Stimulated activated CD8-positive, alpha-beta memory T cell treated with anti-CD3 and anti-CD28 coated beads, Interleukin-15, amount 100 ng/mL, for 1 hour (primary cell): ENCODE results near the gene SLC19A1.

ENCODE experiments used
- DNase-seq: peaks from one replicate; pipeline ENCODE4 v3.0.0-alpha.2; 2020; ENCODE audit warnings: low read depth

The SLC19A1 gene

DNA sequence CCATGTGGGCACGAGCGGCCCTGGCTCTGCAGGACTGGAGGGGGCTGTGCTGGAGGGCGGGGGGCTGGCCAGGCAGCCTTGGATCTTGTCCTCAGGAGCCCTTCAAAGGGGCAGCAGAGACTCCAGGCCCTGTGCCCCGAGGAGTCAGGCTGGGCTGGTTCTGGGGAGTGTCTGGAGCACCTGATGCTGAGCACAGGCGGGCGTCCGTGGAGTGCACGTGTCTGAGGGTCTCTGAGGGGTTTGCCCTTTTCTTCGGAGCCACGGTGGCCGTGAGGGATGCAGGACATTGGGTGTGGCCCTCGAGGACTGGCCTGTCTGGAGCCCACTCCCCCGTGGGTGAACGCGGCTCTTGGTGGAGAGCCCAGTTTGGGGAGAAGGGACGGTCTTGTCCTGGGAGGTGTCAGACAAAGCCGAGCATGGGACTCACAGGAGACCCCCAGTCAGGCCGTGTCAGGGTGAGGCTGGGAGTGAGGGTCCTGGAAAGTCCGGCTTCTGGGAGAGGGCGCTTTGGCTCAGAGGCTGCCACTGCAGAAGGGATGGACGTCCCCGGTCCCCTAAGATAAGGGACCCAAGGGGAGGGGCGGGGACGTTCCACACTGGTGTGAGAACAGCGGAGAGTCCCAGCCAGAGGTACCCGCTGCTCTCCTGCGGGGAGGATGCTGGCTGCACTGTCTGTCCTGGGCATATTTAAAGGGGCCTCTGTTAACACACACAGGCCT lies 76.5 kb downstream of the SLC19A1 start:
- no peak for DNase-seq

DNA sequence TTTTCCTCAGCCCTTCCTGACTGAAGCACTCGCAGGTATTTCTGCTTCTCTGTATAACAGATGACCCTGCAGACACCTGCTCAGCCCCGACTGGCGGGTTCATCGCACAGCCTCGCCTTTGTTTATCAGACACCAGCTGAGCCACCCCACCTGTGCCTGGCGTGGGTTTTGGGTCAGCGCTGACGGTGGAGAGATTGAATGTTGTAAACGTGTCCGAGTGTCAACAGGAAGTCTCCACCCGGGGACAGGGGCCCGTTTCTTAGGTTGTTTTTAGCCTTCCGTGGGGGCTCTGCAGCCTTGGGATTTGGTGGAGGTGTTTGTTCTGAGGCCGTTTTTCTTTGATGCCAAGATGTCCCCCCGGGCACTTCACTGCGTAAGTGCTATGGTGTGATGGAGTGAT lies 77.1 kb downstream of the SLC19A1 start:
- DNase-seq = no peak

DNA sequence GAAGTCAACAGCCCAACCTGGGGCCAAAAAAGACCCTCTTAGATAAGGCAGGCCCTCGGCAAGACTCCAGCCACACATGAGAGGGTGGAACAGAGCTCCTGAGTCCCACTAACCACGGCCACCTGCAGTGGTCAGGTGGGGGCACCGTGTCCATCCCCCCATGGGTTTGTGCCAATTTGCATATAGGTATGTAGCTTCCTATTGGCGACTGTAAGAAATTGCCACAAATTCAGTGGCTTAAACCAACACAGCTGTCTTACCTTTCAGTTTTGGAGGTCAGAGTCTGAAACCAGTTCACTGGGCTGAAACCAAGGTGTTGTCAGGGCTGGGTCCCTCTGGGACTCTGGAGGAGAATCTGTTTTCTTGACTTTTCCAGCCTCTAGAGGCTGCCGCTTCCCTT lies 77.9 kb downstream of the SLC19A1 start:
- no peak for DNase-seq

DNA sequence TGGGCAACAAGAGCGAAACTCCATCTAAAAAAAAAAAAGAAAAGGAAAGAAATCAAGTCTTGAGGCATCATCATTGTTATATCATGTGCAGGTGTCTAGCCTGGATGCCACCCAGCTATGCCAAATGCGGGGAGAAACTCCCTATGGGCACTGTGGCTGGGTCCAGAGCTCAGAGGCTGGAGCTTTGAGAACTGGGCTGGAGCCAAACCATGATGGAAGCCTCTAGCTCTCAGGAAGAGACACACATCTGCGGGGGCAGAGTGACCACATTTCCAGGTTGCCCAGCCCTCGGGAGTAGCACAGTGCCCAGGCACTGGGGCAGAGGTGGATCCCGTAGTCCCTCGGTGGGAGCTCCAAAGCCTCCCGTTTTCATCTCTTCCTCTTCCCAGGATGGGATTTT lies 78.4 kb downstream of the SLC19A1 start:
- no peak for DNase-seq

DNA sequence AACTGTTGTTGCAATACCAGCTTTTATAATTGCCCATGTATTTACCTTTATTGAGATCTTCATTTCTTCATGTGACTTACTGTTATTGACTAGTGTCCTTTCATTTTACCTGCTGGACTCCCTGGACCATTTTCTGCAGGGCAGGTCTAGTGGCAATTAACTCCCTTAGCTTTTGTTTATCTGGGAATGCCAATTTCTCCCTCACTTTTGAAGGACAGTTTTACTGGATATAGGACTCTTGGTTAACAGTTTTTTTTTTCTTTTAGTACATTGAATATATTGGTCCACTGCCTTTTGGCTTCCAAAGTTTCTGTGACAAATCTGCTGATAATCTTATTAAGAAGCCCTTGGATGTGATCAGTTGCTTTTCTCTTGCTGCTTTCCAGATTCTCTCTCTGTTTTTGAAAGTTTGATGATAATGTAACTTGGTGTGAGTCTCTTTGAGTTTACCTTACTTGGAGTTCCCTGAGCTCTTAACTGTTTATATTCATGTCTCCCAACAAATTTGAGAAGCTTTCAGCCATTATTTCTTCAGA lies 80.4 kb downstream of the SLC19A1 start:
- no peak for DNase-seq

DNA sequence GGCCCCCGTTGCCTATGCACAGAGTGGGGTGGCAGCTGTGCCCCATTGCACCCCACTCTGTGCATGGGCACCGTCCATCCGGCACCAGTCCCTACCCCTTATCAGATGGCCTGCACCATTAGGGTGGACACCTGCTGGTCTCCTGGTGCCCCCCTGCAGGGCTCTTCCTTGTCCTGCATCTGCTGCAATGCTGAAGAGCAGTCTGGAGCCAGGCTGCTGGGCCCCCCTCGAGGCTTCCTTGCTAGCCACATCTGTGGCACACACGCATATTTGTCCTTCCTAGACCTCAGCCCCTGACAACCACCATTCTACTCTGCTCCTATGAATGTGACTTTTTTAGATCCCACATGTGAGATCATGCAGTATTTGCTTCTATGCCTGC lies 80.9 kb downstream of the SLC19A1 start:
- DNase-seq = no peak

DNA sequence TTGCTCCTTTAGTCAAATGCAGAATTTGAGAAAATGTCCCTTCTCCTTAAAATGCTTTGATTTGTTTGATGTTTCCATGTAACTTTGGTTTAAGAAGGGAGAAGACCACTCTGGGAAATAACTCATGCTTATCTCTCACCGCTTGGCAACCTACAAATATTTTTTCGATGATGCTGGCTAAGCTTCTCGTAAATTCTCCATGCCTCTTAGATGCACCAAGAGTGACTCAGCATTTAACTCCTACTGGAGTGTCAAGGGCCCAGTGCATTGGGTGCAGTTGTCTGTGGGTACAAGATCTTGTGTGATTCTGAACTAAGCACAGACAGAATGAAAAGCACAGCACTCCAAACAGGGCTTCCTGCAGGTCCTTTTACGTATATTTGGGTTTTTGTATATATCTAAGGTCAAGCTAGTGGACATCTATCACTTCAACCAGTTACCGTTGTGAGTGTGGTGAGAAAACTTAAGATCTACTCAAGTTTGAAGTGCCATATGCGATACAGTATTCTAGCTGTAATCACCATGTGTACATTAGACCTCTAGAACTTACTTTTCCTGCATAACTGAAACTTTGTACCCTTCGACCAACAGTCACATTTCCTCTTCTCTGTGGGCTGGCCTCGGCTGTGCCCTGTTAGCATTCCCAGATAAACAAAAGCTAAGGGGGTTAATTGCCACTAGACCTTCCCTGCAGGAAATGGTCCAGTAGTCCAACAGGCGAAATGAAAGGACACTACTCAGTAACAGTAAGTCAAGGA lies 81.5 kb downstream of the SLC19A1 start:
- DNase-seq = no peak

DNA sequence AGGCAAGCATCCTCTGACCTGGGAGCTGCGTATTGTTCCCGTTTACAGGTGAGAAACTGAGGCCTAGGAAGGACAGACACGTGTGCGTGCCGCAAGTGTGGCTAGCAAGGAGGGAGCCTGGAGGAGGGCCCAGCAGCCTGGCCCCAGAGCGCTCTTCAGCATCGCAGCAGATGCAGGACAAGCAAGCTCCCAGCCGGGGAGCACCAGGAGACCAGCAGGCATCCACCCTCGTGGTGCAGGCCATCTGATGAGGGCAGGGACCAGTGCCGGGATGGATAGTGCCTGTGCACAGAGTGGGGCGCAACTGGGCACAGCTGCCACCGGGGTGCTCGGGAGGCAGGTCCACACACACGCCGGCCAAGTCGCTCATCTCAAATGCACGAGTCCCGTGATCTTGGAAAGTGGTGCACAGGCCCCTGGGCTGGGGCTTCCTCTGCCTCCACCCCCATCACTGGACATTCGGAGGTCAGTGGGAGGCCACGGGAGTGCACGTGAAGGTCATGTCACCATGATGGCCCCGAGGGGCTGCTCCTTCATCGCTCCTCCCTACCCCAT lies 82.2 kb downstream of the SLC19A1 start:
- no peak for DNase-seq

DNA sequence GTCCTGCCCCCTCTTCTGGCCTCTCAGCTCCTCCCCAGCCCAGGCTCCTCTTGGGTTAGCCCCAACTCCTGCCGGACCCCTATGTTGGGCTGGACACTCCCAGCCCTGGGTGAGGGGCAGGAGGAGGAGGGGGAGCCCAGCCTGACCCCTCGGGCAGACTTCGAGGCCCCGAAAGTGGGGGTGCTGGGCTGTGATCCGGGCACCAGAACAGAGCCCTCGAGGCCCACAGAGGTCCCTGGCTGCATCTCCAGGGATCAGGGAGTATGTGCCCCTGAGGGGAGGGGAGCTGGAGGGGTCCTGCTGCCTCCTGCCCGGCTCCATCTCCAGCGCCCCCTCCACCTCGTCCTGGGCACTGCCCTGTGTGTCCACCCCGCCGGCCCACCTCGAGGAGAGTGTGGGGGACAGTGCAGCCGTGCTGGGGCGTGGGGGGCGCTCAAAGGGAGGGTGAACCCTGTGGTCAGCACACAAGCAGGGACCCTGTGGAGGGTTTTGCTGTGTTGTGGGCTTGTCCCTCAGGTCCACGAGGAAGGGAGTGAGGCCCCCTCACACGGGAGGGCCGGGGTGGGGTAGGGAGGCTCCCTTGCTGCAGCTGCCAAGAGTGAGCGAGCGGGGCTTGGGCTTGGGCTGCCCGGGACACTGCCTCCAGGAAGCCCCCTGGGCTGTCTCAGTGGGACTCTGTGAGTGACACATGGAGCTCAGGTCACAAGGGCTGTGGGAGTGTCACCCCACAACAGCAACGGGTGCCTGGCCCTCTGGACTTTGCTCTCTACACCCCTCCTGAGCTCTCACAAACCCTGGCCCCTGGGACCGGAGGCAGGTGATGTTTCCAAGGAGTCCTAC lies 82.8 kb downstream of the SLC19A1 start:
- DNase-seq = no peak

DNA sequence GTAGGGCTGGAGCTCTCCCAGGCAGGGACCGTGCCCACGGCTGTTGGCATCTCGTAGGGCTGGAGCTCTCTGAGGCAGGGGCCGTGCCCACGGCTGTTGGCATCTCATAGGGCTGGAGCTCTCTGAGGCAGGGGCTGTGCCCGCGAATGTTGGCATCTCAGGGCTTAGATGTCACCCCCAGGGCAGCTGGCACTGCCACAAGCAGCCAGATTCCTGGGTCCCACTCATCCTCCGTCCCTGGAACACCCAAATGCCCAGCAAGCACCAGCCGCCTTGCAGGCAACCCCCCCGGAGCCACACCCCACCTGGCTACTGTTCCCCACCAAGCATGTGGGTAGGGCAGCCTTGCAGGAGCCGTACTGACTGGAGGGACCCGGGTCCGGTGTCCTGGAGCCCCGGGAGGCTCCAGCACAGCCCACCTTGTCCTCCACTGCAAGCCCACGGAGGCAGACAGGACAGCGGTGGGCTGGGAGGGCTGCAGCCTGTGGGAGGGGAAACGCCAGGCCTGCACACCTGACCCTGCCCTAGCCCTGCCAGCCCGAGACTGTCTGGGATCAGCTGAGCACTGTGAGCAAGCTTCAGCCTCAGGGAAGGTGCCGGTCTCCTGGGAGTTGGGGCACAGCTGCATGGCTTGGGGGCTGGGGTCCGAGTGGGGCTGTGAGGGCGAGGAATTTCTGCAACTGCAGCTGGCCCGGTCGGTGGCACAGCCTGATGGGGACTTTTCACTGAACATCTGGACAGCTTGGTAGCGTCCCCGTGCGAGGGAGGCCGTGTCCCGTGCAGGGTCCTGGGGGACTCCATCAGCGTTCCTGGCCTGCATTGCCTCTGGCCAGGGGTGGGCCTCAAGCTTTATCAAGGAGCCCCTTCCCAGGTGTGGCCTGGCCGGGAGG lies 83.7 kb downstream of the SLC19A1 start:
- no peak for DNase-seq

DNA sequence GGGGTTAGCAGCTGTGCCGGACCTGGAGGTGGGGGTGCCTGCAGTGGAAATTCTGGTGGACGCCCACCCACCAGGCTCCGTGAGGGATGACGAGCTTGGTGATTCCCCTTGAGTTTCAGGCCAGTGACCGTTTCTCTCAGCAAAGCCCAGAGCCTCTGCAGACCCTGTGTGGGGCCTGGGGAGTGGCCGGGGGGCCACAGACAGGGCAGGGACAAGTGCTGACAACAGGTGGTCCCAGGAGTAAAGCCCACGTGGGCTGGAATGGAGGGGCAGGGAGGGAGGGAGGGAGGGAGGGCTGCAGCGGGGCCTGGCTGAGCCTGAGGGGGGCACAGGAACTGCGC lies 84.4 kb downstream of the SLC19A1 start:
- DNase-seq = no peak

DNA sequence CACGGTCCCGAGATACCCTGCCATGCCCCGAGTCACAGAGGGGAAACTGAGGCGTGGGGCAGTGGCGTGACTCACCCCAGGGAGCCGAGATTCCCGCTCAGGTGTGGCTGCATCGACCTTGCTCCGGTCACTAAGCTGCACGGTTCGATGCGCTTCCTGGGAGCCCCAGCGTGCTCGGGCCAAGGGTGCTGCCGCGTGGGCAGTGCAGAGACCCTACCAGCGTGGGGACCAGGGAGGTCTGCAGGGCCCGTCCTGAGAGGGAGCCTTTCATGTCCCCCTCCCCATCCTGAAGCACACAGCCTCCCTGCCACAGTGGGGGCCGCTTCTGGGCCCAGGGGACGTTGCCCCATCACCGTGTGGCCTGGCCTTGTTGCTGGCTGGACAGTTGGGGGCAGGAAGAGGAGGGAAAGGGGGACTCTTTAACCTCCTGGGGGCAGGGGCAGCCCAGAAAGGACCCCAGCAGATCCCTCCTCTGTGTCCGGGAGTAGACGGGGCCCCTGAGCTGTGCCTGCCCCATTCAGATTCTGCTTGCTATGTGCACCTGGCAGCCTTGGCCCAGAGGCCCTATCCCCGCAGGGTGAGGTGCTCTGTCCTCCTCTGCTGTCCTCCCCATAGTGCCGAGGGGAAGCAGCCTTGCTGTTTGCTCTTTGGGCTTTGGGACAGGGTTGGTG lies 84.9 kb downstream of the SLC19A1 start:
- no peak for DNase-seq

DNA sequence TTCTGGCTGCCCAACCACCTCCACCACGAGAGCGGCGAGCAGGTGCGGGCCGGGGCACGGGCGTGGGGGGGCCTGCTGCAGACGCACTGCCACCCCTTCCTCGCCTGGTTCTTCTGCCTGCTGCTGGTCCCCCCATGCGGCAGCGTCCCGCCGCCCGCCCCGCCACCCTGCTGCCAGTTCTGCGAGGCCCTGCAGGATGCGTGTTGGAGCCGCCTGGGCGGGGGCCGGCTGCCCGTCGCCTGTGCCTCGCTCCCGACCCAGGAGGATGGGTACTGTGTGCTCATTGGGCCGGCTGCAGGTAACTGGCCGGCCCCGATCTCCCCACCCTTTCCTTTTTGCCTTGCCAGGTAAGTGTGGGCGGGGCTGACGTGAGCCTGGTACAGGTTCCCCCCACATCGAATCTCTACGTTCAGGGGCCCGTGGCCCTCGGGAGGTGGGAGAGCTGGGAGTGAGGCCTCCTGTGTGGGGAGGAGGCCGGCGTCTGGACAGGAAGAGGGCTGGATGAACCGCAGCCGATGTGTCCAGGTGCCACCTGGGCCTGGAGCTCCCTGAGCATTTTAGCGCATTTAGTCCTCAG lies 85.6 kb downstream of the SLC19A1 start:
- DNase-seq = no peak

DNA sequence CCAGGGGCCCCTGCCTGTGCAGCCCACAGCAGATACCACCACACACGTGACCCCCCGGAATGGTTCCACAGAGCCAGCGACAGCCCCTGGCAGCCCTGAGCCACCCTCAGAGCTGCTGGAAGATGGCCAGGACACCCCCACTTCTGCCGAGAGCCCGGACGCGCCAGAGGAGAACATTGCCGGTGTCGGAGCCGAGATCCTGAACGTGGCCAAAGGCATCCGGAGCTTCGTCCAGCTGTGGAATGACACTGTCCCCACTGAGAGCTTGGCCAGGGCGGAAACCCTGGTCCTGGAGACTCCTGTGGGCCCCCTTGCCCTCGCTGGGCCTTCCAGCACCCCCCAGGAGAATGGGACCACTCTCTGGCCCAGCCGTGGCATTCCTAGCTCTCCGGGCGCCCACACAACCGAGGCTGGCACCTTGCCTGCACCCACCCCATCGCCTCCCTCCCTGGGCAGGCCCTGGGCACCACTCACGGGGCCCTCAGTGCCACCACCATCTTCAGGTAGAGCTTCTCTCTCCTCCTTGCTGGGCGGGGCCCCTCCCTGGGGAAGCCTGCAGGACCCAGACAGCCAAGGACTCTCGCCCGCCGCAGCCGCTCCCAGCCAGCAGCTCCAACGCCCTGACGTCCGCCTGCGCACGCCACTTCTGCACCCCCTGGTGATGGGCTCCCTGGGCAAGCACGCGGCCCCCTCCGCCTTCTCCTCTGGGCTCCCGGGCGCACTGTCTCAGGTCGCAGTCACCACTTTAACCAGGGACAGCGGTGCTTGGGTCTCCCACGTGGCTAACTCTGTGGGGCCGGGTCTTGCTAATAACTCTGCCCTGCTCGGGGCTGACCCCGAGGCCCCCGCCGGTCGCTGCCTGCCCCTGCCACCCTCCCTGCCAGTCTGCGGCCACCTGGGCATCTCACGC lies 86.3 kb downstream of the SLC19A1 start:
- no peak for DNase-seq

DNA sequence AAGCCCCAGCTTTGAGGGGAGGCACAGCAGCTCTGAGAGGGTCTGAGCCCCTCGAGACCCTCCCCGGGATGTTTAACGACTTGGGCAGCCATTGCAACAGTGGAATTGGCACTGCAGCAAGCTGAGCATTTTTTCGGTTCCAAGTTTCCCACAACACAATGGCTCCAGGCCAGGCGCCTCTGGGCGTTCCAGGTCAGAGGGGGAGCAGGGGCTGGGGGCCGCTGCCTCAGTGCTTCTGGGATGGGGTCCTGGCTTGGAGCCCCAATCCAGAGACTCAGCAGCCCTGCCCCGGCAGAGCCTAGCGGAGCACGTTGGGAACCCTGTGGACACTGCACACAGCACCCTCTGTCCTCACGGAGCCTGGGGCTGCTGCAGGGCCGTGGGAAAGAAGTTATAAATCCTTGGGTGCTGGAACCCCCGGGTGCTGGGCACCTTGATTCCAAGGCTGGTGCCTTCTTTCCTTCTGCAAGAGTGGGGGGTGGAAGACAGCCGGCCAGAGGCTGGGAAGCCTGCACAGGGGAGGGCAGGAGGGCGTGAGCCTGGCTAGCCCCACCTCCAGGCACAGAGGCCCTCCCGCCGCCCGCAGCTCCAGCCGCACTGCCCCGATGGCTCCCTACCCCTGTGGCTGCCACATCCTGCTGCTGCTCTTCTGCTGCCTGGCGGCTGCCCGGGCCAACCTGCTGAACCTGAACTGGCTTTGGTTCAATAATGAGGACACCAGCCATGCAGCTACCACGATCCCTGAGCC lies 87.1 kb downstream of the SLC19A1 start:
- no peak for DNase-seq

DNA sequence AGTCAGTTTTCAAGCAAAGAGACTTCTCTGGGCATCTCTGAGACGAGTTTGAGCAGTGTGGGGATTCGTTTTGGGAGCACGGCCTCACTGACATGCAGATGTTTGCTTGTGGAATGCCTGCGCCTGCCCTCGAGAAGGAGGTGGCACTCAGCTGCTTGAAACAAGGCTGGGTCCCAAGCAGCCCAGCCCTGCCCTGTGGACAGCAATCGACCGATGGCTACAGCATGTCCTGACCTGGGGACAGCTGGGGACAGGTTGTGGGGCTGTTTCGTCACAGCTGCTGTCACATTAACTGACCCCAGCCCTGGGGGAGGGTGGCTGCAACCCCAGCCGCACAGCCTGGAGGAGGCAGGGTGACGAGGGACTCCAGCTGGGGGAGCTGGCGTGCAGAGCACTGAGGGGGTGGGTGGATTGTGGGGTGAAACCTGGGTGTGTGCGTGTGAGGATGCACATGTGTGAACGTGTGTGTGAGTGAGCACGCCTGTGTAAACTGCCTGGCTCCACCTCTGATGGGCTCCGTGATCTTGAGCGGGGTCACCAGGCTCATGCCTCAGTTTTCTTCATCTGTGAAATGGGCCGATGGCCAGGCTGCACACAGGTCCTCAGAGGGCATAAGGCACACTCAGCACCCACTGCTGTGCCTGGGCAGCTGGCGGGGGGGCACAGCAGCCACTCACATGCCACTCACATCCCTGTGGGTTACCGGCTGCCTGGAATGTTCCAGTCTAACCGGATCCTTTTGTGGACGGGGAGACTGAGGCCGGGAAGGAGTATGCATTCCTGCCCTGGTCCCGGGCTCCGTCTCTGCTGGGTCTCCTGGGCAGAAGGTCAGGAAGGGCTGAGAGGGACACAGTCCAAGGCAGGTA lies 87.9 kb downstream of the SLC19A1 start:
- DNase-seq = no peak

DNA sequence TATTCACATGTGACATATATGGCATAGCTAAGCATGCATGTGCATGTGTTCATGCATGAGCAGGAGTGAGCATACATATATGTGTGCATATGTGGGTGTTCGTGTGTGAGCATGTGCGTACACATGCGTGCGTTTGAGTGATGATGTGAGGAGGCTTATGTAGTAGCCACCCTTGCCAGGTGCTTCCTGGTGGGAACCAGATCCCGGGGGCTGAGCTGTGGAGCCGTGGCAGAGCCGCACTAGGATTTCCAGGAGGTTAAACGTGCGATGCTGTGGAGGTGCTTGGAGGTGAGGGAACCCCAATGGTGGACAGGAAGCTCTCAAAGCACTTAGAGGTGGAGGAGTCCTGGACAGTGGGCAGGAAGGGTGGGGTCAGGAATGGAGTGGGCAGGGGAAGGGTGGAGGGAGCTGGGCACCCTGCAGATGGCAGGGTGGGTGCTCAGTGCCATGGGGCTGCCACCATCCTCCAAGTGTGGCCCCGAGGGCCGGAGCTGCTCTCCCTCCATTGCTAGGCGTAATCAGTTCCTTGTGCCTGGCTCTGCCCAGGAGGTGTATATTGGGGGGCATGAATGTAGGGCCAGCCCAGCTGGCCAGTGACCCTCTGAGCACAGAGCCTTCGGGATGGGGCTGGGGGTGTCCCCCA lies 88.8 kb downstream of the SLC19A1 start:
- no peak for DNase-seq
